Measurements from ENCODE around the gene AIRE.

DNA sequence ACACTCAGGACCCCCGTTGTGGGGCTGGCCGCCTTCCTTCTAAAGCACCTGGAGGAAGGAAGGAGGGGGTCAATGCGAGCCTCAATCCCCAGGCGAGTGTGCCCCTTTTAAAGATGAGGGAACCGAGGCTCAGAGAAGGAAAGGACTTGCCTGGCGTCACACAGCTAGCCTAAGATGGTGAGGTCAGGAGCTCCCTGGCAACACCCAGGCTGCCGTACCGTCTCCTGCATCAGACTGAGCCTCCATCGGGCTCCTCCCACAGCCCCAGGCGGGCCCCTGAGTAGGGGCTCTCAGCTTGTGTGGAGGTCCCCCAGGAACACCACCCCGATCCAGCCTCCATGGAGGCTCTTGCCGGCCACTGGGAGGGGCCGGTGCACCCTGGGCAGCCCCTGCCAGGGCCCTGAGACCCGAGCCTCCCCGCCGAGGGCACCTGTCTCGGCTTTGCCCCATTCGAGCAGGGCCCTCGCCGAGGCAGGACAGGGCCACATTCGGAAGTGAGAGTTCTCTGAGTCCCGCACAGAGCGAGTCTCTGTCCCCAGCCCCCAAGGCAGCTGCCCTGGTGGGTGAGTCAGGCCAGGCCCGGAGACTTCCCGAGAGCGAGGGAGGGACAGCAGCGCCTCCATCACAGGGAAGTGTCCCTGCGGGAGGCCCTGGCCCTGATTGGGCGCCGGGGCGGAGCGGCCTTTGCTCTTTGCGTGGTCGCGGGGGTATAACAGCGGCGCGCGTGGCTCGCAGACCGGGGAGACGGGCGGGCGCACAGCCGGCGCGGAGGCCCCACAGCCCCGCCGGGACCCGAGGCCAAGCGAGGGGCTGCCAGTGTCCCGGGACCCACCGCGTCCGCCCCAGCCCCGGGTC is at the start of gene AIRE:
- TF ChIP-seq NR2C2 (CRISPR knock-in tag; IDR thresholded peaks at IDR 0.05) (no peak), TEAD4 (CRISPR knock-in tag; IDR thresholded peaks at IDR 0.05) (no peak), ZNF263 (CRISPR knock-in tag; IDR thresholded peaks at IDR 0.05; ENCODE audit: low read depth) (no peak), MYBL2 (CRISPR knock-in tag; IDR thresholded peaks at IDR 0.05) (no peak)
- TF ChIP-seq, protein P1, sequence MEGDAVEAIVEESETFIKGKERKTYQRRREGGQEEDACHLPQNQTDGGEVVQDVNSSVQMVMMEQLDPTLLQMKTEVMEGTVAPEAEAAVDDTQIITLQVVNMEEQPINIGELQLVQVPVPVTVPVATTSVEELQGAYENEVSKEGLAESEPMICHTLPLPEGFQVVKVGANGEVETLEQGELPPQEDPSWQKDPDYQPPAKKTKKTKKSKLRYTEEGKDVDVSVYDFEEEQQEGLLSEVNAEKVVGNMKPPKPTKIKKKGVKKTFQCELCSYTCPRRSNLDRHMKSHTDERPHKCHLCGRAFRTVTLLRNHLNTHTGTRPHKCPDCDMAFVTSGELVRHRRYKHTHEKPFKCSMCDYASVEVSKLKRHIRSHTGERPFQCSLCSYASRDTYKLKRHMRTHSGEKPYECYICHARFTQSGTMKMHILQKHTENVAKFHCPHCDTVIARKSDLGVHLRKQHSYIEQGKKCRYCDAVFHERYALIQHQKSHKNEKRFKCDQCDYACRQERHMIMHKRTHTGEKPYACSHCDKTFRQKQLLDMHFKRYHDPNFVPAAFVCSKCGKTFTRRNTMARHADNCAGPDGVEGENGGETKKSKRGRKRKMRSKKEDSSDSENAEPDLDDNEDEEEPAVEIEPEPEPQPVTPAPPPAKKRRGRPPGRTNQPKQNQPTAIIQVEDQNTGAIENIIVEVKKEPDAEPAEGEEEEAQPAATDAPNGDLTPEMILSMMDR (IDR thresholded peaks at IDR 0.05) = no peak
- TF ChIP-seq, protein P2, sequence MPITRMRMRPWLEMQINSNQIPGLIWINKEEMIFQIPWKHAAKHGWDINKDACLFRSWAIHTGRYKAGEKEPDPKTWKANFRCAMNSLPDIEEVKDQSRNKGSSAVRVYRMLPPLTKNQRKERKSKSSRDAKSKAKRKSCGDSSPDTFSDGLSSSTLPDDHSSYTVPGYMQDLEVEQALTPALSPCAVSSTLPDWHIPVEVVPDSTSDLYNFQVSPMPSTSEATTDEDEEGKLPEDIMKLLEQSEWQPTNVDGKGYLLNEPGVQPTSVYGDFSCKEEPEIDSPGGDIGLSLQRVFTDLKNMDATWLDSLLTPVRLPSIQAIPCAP (CRISPR knock-in tag; IDR thresholded peaks at IDR 0.05) = no peak
